Myocyte (in vitro differentiated cells): ENCODE measurements around the gene TM4SF1. TPM values are rescaled to one million over a fixed set of nuclear protein-coding genes. Genes with fewer than 3 reads are reported as not detected.
A peak's percentile ranks its signal among the peaks of the same experiment; 100 is the strongest.
"Not testable (repeated sequence)": the region's sequence is repeated elsewhere in the genome, so short reads cannot be mapped to it uniquely, and the experiment has no call there.

ENCODE experiments used
- DNase-seq: peaks from one replicate; pipeline ENCODE4 v3.0.0-alpha.2; 2012; ENCODE audit warnings: low read depth
- total RNA-seq: library from RNA; depleted of rRNA; stranded (reverse); fragments of >200 nt; gene quantifications from 2 replicates; pipeline ENCODE4 v1.2.3, GENCODE V29; 2014

The TM4SF1 gene
- total RNA-seq, 1 donor from 2014 or later = 68.9 TPM

DNA sequence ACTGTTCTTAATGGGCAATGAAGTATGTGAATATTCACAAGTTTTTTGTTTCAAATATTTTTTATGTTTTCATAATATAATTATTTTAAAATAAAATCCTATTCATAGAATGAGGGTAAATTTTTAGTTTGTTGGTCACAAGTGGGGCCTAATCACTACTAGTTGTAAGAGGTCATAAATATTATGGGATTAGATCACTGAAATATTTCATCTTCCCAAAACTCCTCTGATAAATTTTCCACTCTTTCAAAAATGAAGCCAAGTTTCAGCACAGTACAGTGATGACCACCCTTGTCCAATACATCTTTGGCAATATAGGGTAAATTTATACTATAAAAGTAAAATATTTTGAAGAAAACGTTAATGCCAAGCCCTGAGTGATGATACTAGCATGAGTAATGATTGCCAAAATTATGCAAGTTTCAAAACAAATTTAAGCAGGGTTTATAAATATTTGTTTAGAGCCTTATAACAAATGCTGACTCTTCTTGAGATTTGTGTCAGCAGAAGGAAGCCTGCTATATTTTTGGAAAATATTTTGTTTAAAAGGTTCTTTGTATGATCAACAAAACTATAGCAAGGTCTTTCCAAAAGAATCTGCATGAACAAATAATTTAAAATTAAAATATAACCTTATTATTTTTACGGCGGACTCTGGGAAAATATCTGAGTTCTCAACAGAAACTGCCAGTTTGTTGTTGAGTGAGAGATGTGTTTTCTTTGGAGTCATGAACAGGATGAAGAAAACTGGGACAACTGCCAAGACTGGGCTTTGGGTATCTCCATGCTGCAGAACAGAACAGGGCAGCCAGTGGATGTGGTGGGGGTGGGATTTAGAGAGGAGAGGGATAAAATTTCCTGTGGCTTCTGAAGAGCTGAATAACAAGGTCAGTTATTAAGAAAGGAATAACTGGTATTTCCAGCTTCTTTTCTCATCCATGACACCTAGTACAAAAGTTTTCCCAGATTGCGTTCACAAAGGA is 17.9 kb upstream of the TM4SF1 start:
- DNase-seq = peak; percentile 96

GRCh38 chr3:149393345-149394160 is 16.1 kb upstream of the TM4SF1 start:
- peak; percentile 82 for DNase-seq

DNA sequence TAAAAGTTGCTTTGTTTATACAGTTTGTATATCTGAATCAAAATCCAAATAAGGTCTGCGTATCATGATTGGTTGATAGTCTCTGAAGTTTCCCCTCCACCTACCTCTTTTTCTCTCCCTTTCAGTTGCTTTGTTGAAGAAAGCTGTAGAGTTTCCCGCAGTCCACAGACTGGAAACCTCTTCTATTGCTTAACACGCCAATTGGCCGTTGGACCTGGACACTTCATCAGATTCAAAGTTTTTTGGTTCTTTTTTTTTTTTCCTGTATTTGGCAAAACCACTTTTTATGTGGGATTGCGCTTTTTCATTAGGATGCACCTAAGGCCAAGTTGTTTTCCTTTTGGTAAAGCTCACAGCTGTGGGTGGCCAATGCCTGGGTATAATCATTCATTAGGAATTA is 14.5 kb upstream of the TM4SF1 start:
- DNase-seq = no peak

DNA sequence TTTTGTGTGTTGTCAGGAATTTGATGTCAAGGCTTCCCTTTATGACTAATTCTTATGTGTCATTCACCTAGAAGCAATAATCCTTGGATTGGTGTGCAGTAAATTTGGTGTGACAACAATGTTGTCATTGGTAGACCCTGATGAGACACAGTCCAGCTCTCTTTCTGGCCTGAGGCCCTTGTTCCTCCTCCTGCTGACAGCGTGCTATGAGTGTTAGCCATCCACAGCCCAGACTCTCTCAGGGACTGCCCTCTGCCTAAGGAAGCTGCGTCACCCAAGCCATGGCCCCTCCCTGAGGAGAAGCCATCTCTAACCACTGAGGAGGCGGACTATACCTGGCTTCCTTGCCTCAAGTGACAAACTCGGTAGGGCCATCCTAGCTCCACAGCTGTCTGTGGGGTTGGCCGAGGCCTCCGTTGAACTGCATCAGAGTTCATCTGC is 13.3 kb upstream of the TM4SF1 start:
- no peak for DNase-seq

GRCh38 chr3:149390294-149390693 is 12.8 kb upstream of the TM4SF1 start:
- no peak for DNase-seq

DNA sequence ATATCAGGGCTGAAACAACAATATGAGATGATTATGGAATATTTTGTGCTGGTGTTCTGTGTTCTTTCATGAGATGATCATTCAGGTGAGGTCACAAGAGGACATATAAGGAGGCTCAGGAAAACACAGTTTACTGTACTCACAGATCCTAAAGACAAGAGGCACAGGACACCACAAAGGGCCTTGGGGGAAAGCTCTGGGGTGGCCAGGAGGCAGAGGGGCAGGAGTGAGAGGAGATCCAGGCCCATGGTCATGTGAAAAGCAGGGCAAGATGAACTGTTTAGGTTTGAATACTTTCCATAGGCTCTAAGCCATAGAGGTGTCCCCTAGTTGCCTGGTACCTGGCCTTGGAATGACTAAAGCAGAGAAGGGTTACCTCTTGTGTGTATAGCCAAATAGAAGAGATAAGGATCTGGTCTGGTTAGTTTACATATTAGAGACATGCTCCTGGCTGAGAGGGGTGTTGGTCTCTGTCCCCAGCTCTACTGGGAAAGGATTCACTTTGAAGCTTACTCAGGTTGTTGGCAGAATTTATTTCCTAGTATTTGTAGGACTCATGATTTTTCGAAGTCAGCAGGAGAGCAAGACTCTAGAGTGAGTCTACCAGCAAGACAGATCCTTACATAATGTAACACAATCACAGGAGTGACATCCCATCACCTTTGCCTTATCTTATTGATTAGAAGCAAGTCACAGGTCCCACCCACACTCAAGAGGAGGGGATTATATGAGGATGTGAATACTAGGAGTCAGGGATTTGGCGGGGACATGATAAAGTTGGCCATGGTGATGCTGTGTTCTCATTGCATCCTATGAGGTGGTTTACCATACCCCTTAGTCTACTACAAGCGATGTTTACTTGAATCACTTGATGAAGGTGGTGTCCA is 11.3 kb upstream of the TM4SF1 start:
- no peak for DNase-seq

GRCh38 chr3:149388001-149388440 is 10.6 kb upstream of the TM4SF1 start:
- DNase-seq = no peak

GRCh38 chr3:149386299-149386606 is 8.8 kb upstream of the TM4SF1 start:
- no peak for DNase-seq

DNA sequence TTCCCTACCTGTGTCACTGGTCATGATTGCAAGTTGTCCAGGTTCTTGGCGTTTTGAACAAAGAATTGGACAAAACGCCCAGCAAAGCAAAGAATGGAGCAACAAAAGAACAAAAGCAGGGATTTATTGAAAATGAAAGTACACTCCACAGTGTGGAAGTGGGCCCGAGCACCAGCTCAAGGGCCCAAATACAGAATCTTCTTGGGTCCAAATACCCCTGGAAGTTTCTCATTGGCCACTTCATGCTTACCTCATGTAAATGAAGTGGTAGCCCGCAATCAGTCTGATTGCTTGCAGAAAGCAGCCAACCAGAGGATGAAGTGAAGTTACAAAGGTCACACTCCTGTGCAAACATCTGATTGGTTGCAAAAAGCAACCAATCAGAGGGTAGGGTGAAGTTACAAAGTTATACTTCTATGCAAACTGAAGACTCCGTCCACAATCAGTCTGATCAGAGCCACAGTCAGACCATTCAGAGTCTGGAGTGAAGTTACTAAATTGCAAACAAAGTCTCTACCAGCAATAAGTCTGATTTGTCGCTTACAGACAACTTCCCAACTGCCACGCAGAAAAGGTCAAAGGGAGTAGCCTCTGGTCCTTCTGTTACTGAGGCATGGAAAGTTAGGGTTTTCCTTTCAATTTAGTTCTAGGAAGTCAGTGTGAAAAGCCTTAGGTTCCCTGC is 8.3 kb upstream of the TM4SF1 start:
- DNase-seq = no peak

- peak; percentile 31 for DNase-seq
These were observed 7.5 kb upstream of the TM4SF1 start for GRCh38 chr3:149384911-149385321.

GRCh38 chr3:149384167-149384566 is 6.7 kb upstream of the TM4SF1 start:
- DNase-seq = no peak

DNA sequence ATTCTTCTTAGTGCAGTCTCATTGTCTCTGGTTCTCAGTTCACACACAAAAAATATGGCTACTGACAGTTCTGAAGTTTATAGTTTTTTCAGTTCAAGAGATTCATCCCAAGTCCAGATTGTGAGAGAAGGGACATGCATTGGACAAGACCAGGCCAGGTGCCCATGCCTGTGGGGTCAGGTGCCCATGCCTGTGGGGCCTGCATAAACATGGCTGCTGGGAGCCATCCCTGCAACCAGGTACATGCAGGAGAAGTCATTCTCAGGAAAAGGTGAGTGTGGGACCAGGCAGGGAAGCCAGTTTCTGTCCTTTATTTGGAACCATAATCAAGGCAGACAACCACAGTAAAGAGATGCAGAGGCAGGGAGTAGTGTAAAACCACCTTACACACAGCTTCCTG is 6.3 kb upstream of the TM4SF1 start:
- no peak for DNase-seq

GRCh38 chr3:149382518-149382917 is 5.1 kb upstream of the TM4SF1 start:
- no peak for DNase-seq

DNA sequence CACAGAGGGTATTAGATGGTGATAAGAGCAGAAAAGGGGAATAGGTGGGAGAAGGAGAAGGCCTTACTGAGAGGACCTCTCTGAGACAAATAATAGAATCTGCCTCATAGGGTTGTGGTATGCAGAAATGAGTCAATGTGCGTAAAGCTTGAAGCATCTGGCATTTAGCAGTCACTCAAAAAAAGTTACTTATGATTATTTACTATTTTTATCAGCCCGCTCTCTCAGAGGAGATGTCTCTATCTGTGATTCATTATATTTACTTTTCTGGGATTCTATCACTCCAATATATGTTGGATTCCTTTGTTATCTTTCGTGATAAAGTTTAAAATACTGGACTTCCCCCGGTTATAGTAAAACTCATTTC is 4.6 kb upstream of the TM4SF1 start:
- peak; percentile 68 for DNase-seq

DNA sequence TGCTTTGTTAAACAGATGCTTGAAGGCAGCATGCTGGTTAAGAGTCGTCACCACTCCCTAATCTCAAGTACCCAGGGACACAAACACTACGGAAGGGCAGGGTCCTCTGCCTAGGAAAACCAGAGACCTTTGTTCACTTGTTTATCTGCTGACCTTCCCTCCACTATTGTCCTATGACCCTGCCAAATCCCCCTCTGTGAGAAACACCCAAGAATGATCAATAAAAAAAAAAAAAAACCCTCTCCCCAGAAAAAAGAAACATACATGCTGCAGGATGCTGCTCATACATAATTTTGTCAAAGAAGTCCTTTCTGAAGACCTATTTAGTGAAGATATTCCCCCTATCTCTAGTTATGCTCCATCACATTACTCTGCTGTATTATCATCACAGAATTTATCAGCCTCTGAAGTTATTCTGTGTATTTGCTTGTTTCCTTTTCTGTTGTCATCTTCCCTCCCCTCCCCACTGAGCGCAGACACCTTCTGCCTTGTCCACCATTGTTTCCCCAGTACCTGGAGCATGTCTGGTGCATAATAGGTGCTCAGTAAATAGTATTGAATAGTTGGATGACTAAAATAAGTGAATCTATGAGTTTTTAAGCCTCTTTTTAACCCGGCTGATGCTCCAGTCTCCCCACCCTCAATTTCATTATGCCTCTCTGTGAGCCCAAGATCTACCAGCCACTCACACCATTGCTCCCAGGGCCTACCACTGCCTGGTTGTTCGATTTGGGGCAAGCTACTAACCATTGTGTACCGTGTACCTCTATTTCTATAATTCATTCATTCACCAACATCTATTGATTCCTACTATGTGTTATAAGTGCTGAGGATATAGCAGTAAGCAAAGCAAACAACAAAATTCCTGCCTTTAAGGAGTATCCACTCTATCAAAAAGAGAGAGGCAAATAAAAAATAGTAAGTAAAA is 4.0 kb upstream of the TM4SF1 start:
- no peak for DNase-seq

DNA sequence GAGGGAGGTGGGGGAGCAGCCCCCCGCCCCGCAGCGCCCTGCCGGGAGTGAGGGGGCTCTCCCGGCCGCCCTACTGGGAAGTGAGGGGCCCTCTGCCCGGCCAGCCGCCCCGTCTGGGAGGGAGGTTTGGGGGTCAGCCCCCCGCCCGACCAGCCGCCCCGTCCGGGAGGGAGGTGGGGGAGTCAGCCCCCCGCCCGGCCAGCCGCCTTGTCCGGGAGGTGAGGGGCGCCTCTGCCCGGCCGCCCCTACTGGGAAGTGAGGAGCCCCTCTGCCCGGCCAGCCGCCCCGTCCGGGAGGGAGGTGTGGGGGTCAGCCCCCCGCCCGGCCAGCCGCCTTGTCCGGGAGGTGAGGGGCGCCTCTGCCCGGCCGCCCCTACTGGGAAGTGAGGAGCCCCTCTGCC is 2.8 kb upstream of the TM4SF1 start:
- not testable (repeated sequence) for DNase-seq

GRCh38 chr3:149378478-149379309 is 1.2 kb upstream of the TM4SF1 start:
- DNase-seq = no peak

DNA sequence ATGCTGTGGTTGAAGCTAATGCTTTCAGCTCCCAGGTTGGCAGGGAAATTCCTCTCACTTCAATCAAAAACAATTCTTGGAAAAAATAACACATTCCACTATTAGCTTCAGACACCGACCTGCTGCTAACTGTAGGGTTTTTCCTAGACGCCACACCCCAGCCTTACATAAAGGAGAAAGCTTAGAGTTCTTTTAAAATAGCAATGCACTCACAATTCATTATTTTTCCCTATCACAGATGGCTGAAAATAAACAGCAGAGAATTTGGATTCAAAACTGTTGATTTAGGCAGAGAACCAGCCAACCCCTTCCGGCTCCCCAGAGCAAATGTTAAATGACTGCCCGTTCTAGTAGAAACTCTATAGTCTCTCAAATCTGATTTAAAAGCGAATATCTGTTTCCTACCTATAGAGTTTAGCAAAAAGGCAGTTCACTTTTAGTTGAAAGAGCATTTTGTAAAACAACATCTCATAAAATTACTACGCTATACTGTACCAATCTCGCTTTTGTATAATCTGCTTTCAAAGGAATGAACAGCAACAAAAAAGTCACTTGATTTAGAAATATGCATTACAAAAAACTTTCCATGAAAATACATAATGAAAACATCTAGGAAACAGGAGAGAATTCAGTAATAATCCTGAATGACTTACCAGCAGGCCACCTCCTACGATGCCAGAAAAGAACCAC is 586 bp downstream of the TM4SF1 start:
- no peak for DNase-seq
